HepG2 (cell line): ENCODE results near the gene CTF1. TPM values are rescaled to one million over a fixed set of nuclear protein-coding genes. Genes with fewer than 3 reads are reported as not detected.

Source experiments
- ESRRA ChIP-seq: sonication (generic); formaldehyde crosslinking; IDR thresholded peaks from 2 replicates; pipeline ENCODE4 v1.5.1; 2020; ENCODE audit warnings: mild to moderate bottlenecking, low read depth, missing genetic modification reagents
- KLF12 ChIP-seq: sonication (generic); formaldehyde crosslinking; IDR thresholded peaks from 2 replicates; pipeline ENCODE4 v1.4.0; 2020; ENCODE audit warnings: missing genetic modification reagents, borderline replicate concordance
- MAF1 ChIP-seq: sonication (generic); formaldehyde crosslinking; IDR thresholded peaks from 2 replicates; pipeline ENCODE4 v1.5.0; 2020; ENCODE audit warnings: missing genetic modification reagents, borderline replicate concordance
- PAWR ChIP-seq: sonication (generic); formaldehyde crosslinking; IDR thresholded peaks from 2 replicates; pipeline ENCODE4 v1.4.0; 2020; ENCODE audit warnings: missing genetic modification reagents, mild to moderate bottlenecking, borderline replicate concordance
- PCBP1 ChIP-seq: fragments of 200-400 bp; formaldehyde crosslinking; IDR thresholded peaks from 2 replicates; pipeline ENCODE4 v1.6.1; 2017; ENCODE audit warnings: mild to moderate bottlenecking, low read depth, low read length, borderline replicate concordance
- POLR2AphosphoS2 ChIP-seq: IDR thresholded peaks from 2 replicates; pipeline ENCODE4 v1.6.1; 2011; ENCODE audit warnings: low read depth, low read length, improper control_type of control experiment
- POLR2AphosphoS5 ChIP-seq: IDR thresholded peaks from 2 replicates; pipeline ENCODE4 v1.6.1; 2012; ENCODE audit warnings: low read depth, low read length
- RELA ChIP-seq: sonication (generic); formaldehyde crosslinking; IDR thresholded peaks from 2 replicates; pipeline ENCODE4 v1.4.0; 2020; ENCODE audit warnings: missing genetic modification reagents
- RFX5 ChIP-seq: IDR thresholded peaks from 2 replicates; pipeline ENCODE4 v1.6.1; 2011; ENCODE audit warnings: low read depth, low read length, improper control_type of control experiment
- SRY ChIP-seq: sonication (generic); formaldehyde crosslinking; IDR thresholded peaks from 2 replicates; pipeline ENCODE4 v1.8.0; 2022; ENCODE audit warnings: mild to moderate bottlenecking, missing genetic modification reagents
- TBL1XR1 ChIP-seq: fragments of 150-350 bp; IDR thresholded peaks from 2 replicates; pipeline ENCODE4 v1.6.1; 2014; ENCODE audit warnings: borderline replicate concordance, low read length; ENCODE audit not compliant: partially characterized antibody
- WIZ ChIP-seq: sonication (generic); formaldehyde crosslinking; IDR thresholded peaks from 2 replicates; pipeline ENCODE4 v1.5.1; 2020; ENCODE audit warnings: mild to moderate bottlenecking, missing genetic modification reagents
- ZBTB1 ChIP-seq: sonication (generic); formaldehyde crosslinking; IDR thresholded peaks from 2 replicates; pipeline ENCODE4 v1.4.0; 2020; ENCODE audit warnings: missing genetic modification reagents, borderline replicate concordance
- ZNF17 ChIP-seq: sonication (generic); formaldehyde crosslinking; IDR thresholded peaks from 2 replicates; pipeline ENCODE4 v1.5.0; 2020; ENCODE audit warnings: mild to moderate bottlenecking, missing genetic modification reagents
- ZNF207 ChIP-seq: fragments of 450-650 bp; IDR thresholded peaks from 2 replicates; pipeline ENCODE4 v1.6.1; 2016; ENCODE audit warnings: antibody characterized with exemption, borderline replicate concordance
- ZNF33B ChIP-seq: sonication (generic); formaldehyde crosslinking; IDR thresholded peaks from 2 replicates; pipeline ENCODE4 v1.5.1; 2020; ENCODE audit warnings: mild to moderate bottlenecking, missing genetic modification reagents
- ZNF605 ChIP-seq: sonication (generic); formaldehyde crosslinking; IDR thresholded peaks from 2 replicates; pipeline ENCODE4 v1.8.0; 2022; ENCODE audit warnings: mild to moderate bottlenecking, missing genetic modification reagents
- ZNF713 ChIP-seq: sonication (generic); formaldehyde crosslinking; IDR thresholded peaks from 2 replicates; pipeline ENCODE4 v1.4.0; 2020; ENCODE audit warnings: mild to moderate bottlenecking, missing genetic modification reagents
- ZNF850 ChIP-seq: sonication (generic); formaldehyde crosslinking; conservative IDR thresholded peaks from 2 replicates; pipeline ENCODE4 v1.9.0; 2021; ENCODE audit warnings: mild to moderate bottlenecking, missing genetic modification reagents
- polyA plus RNA-seq, 8 experiments: library from polyadenylated mRNA; depleted of rRNA in 3 of 8; stranded (reverse) in 7 of 8; unstranded in 1 of 8; fragments of >200 nt; fragmentation: Illumina TruSeq in 4 of 8; extraction: Trizol in 4 of 8; gene quantifications; 2 replicates each; pipeline versions ENCODE4 v1.2.1 to v1.2.3, GENCODE V29; 2011 to 2016; ENCODE audit warnings: low read depth in 4 of 8, missing spikeins in 1 of 8, mixed read lengths in 1 of 8; ENCODE audit not compliant: insufficient read depth in 1 of 8
- total RNA-seq, 5 experiments: library from RNA; depleted of rRNA; stranded (reverse); fragments of >200 nt; fragmentation: Illumina TruSeq; extraction: Trizol; gene quantifications; 2 replicates each; pipeline ENCODE4 v1.2.3, GENCODE V29; 2016; ENCODE audit warnings: low read depth in 1 of 5
- TF ChIP-seq, protein P1 (sequence below): sonication (generic); formaldehyde crosslinking; conservative IDR thresholded peaks from 2 replicates; pipeline ENCODE4 v1.4.0; 2020; ENCODE audit warnings: missing genetic modification reagents
- TF ChIP-seq, protein P2 (sequence below): sonication (generic); formaldehyde crosslinking; conservative IDR thresholded peaks from 2 replicates; pipeline ENCODE4 v1.8.0; 2022; ENCODE audit warnings: low read depth, missing genetic modification reagents
- TF ChIP-seq, protein P3 (sequence below): IDR thresholded peaks from 2 replicates; pipeline ENCODE4 v1.6.1; 2016
- TF ChIP-seq, protein P4 (sequence below): sonication (generic); formaldehyde crosslinking; IDR thresholded peaks from 2 replicates; pipeline ENCODE4 v1.8.0; 2022; ENCODE audit warnings: missing genetic modification reagents, low read depth, mild to moderate bottlenecking, borderline replicate concordance
- TF ChIP-seq, protein P5 (sequence below): sonication (generic); formaldehyde crosslinking; conservative IDR thresholded peaks from 2 replicates; pipeline ENCODE4 v1.4.0; 2020; ENCODE audit warnings: missing genetic modification reagents

Gene CTF1
- total and polyA plus RNA-seq, 2 of the 13 experiments (the other 11 are each of a cell fraction or from before 2014, with no cell fraction given): 0.13 to 1.8 TPM

DNA sequence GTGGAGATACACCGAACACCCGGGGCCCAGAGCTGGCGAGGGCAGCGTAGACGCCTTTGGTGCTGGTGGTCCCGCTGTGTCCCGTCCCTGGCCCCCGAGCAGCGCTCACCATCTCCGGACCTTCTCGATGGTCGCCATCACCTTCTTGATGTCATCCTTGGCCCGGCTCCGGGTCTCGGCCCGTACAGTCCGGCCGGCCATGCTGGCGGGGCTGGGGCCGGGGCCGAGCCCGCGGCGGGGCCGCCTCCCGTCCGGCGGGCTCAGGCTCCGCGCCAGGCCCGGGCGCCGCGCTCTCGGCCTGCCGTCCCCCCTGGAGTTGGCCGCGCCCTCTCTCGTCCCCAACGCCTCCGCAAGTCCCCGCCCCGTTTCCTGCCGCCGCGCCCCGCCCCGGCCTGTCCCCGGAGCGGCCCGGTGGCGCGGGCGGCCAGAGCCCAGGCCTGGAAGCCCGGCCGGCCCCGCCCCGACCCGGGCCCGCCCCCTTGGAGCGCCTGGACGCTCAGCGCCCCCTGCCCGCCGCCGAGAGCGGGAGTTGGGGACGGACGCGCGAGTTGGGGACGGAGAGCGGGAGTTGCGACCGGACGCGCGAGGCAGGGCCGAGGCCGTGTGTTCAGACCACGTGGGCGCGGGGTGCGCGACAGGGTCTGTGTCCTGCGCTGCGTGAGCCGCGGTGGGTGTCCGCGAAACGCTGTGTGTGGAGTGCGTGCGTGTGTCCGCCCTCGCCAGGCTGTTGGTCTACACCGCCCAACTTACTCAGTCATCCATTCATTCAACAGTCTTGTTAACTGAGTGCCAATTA is 2.5 kb upstream of the CTF1 start, which contains the start of gene BCL7C (continued):
- TF ChIP-seq ZNF850 (CRISPR knock-in tag): no peak
- peak; percentile 66; the same call in 1 of the 2 replicates for TF ChIP-seq ZNF605 (CRISPR knock-in tag)
- TF ChIP-seq, protein P1, sequence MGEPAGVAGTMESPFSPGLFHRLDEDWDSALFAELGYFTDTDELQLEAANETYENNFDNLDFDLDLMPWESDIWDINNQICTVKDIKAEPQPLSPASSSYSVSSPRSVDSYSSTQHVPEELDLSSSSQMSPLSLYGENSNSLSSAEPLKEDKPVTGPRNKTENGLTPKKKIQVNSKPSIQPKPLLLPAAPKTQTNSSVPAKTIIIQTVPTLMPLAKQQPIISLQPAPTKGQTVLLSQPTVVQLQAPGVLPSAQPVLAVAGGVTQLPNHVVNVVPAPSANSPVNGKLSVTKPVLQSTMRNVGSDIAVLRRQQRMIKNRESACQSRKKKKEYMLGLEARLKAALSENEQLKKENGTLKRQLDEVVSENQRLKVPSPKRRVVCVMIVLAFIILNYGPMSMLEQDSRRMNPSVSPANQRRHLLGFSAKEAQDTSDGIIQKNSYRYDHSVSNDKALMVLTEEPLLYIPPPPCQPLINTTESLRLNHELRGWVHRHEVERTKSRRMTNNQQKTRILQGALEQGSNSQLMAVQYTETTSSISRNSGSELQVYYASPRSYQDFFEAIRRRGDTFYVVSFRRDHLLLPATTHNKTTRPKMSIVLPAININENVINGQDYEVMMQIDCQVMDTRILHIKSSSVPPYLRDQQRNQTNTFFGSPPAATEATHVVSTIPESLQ (CRISPR knock-in tag): 0 out of 2 replicates have a peak, but pooled peaks have one; percentile 67
- peak; percentile 50; the same call in 1 of the 2 replicates for TF ChIP-seq POLR2AphosphoS5
- no peak for TF ChIP-seq RELA (CRISPR knock-in tag)
- peak; percentile 96 for TF ChIP-seq WIZ
- TF ChIP-seq POLR2AphosphoS2: no peak
- TF ChIP-seq ZNF33B (CRISPR knock-in tag): no peak; the same call in none of the 2 replicates
- TF ChIP-seq, protein P2, sequence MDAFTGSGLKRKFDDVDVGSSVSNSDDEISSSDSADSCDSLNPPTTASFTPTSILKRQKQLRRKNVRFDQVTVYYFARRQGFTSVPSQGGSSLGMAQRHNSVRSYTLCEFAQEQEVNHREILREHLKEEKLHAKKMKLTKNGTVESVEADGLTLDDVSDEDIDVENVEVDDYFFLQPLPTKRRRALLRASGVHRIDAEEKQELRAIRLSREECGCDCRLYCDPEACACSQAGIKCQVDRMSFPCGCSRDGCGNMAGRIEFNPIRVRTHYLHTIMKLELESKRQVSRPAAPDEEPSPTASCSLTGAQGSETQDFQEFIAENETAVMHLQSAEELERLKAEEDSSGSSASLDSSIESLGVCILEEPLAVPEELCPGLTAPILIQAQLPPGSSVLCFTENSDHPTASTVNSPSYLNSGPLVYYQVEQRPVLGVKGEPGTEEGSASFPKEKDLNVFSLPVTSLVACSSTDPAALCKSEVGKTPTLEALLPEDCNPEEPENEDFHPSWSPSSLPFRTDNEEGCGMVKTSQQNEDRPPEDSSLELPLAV (CRISPR knock-in tag): no peak; the same call in 1 of the 2 replicates
- TF ChIP-seq PAWR (CRISPR knock-in tag): peak; percentile 34; the same call in 1 of the 2 replicates
- no peak for TF ChIP-seq PCBP1
- TF ChIP-seq ZBTB1 (CRISPR knock-in tag): peak; percentile 71; the same call in 1 of the 2 replicates
- TF ChIP-seq, protein P3, sequence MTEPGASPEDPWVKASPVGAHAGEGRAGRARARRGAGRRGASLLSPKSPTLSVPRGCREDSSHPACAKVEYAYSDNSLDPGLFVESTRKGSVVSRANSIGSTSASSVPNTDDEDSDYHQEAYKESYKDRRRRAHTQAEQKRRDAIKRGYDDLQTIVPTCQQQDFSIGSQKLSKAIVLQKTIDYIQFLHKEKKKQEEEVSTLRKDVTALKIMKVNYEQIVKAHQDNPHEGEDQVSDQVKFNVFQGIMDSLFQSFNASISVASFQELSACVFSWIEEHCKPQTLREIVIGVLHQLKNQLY (CRISPR knock-in tag): peak; percentile 50; the same call in 1 of the 2 replicates
- no peak for TF ChIP-seq ZNF17 (CRISPR knock-in tag)
- TF ChIP-seq, protein P4, sequence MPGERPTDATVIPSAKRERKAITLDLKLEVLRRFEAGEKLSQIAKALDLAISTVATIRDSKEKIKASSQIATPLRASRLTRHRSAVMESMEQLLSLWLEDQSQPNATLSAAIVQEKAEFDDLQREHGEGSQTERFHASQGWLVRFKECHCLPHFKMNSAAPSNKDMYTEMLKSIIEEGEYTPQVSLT (CRISPR knock-in tag): no peak
- TF ChIP-seq RFX5: no peak
- TF ChIP-seq MAF1: peak; percentile 89
- no peak for TF ChIP-seq ZNF207
- peak; percentile 94 for TF ChIP-seq KLF12
- TF ChIP-seq, protein P5, sequence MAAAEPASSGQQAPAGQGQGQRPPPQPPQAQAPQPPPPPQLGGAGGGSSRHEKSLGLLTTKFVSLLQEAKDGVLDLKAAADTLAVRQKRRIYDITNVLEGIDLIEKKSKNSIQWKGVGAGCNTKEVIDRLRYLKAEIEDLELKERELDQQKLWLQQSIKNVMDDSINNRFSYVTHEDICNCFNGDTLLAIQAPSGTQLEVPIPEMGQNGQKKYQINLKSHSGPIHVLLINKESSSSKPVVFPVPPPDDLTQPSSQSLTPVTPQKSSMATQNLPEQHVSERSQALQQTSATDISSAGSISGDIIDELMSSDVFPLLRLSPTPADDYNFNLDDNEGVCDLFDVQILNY (CRISPR knock-in tag): peak; percentile 96
- peak; percentile 81 for TF ChIP-seq ESRRA (CRISPR knock-in tag)
- peak; percentile 87 for TF ChIP-seq SRY (CRISPR knock-in tag)
- TF ChIP-seq TBL1XR1: no peak
- TF ChIP-seq ZNF713 (CRISPR knock-in tag): no peak; the same call in none of the 2 replicates
